BJ (cell line): ENCODE results near the gene ARHGEF33. TPM values are rescaled to one million over a fixed set of nuclear protein-coding genes. Genes with fewer than 3 reads are reported as not detected.

Experiments
- CTCF ChIA-PET: fragments of 350-600 bp; formaldehyde crosslinking; extraction: SDS; loops from one replicate; lab custom pipeline; 2021; ENCODE audit warnings: antibody characterized with exemption, inconsistent platforms; lab: Yijun Ruan, JAX
- POLR2A ChIA-PET: fragments of 300-600 bp; sonication (Branson Sonifier 250); formaldehyde crosslinking; extraction: SDS; loops from one replicate; lab custom pipeline; 2021; ENCODE audit warnings: antibody characterized with exemption; lab: Charles Lee
- DNase-seq: peaks from one replicate; pipeline ENCODE4 v3.0.0-alpha.2; 2011; ENCODE audit warnings: low read depth
- H3K27me3 ChIP-seq: 2 replicates; pipeline ENCODE4 v1.6.0; 2011; ENCODE audit warnings: low read length; ENCODE audit not compliant: control insufficient read depth, insufficient read depth
- H3K36me3 ChIP-seq: 2 replicates; pipeline ENCODE4 v1.5.1; 2011; ENCODE audit warnings: low read length; ENCODE audit not compliant: control insufficient read depth, insufficient read depth
- H3K4me3 ChIP-seq: 2 replicates; pipeline ENCODE4 v1.5.1; 2011; ENCODE audit warnings: low read depth, mild to moderate bottlenecking, control low read depth, low read length
- CTCF ChIP-seq: IDR thresholded peaks from 2 replicates; pipeline ENCODE4 v1.5.1; 2011; ENCODE audit warnings: low read depth, mild to moderate bottlenecking, control low read depth, inconsistent platforms, low read length, moderate library complexity; ENCODE audit not compliant: insufficient read depth
- polyA plus RNA-seq: library from polyadenylated mRNA; depleted of rRNA; stranded (reverse); fragments of >200 nt; gene quantifications from 2 replicates; pipeline ENCODE4 v1.2.3, GENCODE V29; 2011

The ARHGEF33 gene
- polyA plus RNA-seq, 1 experiment: 0.31 TPM

GRCh38 chr2:38866773-38867443 is 22.8 kb upstream of the ARHGEF33 start:
- H3K4me3 ChIP-seq: no peak overlapping the region
- peaks cover 2% of the 10 kb centered on the region; the same call in 1 of the 2 replicates for H3K36me3 ChIP-seq
- DNase-seq: no peak
- no peak for TF ChIP-seq CTCF
- no peaks in the 10 kb centered on the region for H3K27me3 ChIP-seq
- CTCF ChIA-PET: no interaction called here
- POLR2A ChIA-PET: no interaction called here

GRCh38 chr2:38871432-38871831 is 18.2 kb upstream of the ARHGEF33 start:
- Histone ChIP-seq H3K4me3 (no peak overlapping the region), H3K36me3 (no peaks in the 10 kb centered on the region), H3K27me3 (no peaks in the 10 kb centered on the region)
- ChIA-PET POLR2A (no interaction called here), CTCF (no interaction called here)
- TF ChIP-seq CTCF: no peak
- no peak for DNase-seq

- CTCF ChIA-PET: no interaction called here
These were observed 15.9 kb upstream of the ARHGEF33 start for GRCh38 chr2:38873763-38874162.

GRCh38 chr2:38875227-38875575 is 14.5 kb upstream of the ARHGEF33 start:
- POLR2A ChIA-PET: interaction anchor here (0.7 kb wide), 1 partner anchor 40 kb away, joined by 4 read pairs; no protein-coding TSS in a partner anchor
- Histone ChIP-seq H3K27me3 (no peaks in the 10 kb centered on the region), H3K36me3 (no peaks in the 10 kb centered on the region), H3K4me3 (peak overlapping the region; percentile 67)
- DNase-seq: no peak
- no peak for TF ChIP-seq CTCF
- CTCF ChIA-PET: no interaction called here

More at GRCh38 chr2:38873763-38874162, 15.9 kb upstream of the ARHGEF33 start:
- no peaks in the 10 kb centered on the region for H3K36me3 ChIP-seq
- DNase-seq: no peak
- no peak for TF ChIP-seq CTCF
- POLR2A ChIA-PET: no interaction called here
- H3K4me3 ChIP-seq: no peak overlapping the region
- no peaks in the 10 kb centered on the region for H3K27me3 ChIP-seq

GRCh38 chr2:38875576-38876367 is 13.9 kb upstream of the ARHGEF33 start, which contains the start of the genes DHX57 and MORN2:
TSS of gene DHX57 (minus strand) at chr2:38875934. CDS start at chr2:38868405, 7,529 bp downstream.
TSS of gene MORN2 (plus strand) at chr2:38875976.
- peak; percentile 16 for DNase-seq
- no peaks in the 10 kb centered on the region for H3K36me3 ChIP-seq
- no peak for TF ChIP-seq CTCF
- peak within 1 kb of the TSS; percentile 67 for H3K4me3 ChIP-seq
- ChIA-PET CTCF (interaction anchor here (1.0 to 1.2 kb wide), 2 partner anchors 11 to 352 kb away, joined by 3 to 4 read pairs; no protein-coding TSS in a partner anchor), POLR2A (interaction anchor here (0.7 kb wide), 1 partner anchor 39 kb away, joined by 4 read pairs; no protein-coding TSS in a partner anchor)
- no peaks in the 10 kb centered on the region for H3K27me3 ChIP-seq
